ENCODE data around the gene RALA. TPM values are rescaled to one million over a fixed set of nuclear protein-coding genes. Genes with fewer than 3 reads are reported as not detected.

Gene RALA
- total and polyA plus RNA-seq, 2 experiments from 2014 or later: 43.5 to 231 TPM

GRCh38 chr7:39606352-39606751 is 17.0 kb upstream of the RALA start:
- ATAC-seq (no peak), DNase-seq (ENCODE audit: low spot score) (no peak)
- H3K27me3 Mint-ChIP-seq (ENCODE audit: insufficient read depth, low read depth, poor library complexity): peaks cover 7% of the 10 kb centered on the region
- no peak overlapping the region for H3K4me3 Mint-ChIP-seq
- no peaks in the 10 kb centered on the region for H3K36me3 ChIP-seq (ENCODE audit: insufficient read depth)
- H3K27ac ChIP-seq (ENCODE audit: low read depth): no peak overlapping the region
- peaks cover 18% of the 10 kb centered on the region for H3K27me3 ChIP-seq (ENCODE audit: insufficient read depth)
- H3K27ac Mint-ChIP-seq: no peak overlapping the region
- H2AFZ ChIP-seq: no peak overlapping the region
- H4K20me1 ChIP-seq (replicated peaks; ENCODE audit: insufficient read depth): no peaks in the 10 kb centered on the region
- TF ChIP-seq REST (IDR thresholded peaks at IDR 0.05; ENCODE audit: unreplicated experiment) (no peak), POLR2AphosphoS5 (IDR thresholded peaks at IDR 0.05; ENCODE audit: low read depth) (no peak), CREB1 (CRISPR knock-in tag; IDR thresholded peaks at IDR 0.05; ENCODE audit: low read depth) (no peak), JUNB (IDR thresholded peaks at IDR 0.05; ENCODE audit: unreplicated experiment) (no peak), ZNF114 (CRISPR knock-in tag; IDR thresholded peaks at IDR 0.05) (no peak), ZNF331 (CRISPR knock-in tag; IDR thresholded peaks at IDR 0.05; ENCODE audit: low read depth) (no peak), NANOG (IDR thresholded peaks at IDR 0.05; ENCODE audit: borderline replicate concordance) (no peak), EZH2 (IDR thresholded peaks at IDR 0.05; ENCODE audit: low read depth, unreplicated experiment) (no peak), ETS1 (IDR thresholded peaks at IDR 0.05) (no peak), CTCF (conservative IDR thresholded peaks at IDR 0.05; ENCODE audit: low read depth in 2 of 2) (no peak), EZH2phosphoT487 (IDR thresholded peaks at IDR 0.05; ENCODE audit: unreplicated experiment) (no peak)
- no peak overlapping the region for H3K4me2 ChIP-seq
- no peaks in the 10 kb centered on the region for H3K36me3 Mint-ChIP-seq (ENCODE audit: low read depth)
- H3K4me1 Mint-ChIP-seq: peaks cover 12% of the 10 kb centered on the region; the same call in 2 of the 3 replicates
- H3K79me2 ChIP-seq (replicated peaks; ENCODE audit: insufficient read depth): no peaks in the 10 kb centered on the region
- no peaks in the 10 kb centered on the region for H3F3A ChIP-seq (replicated peaks; ENCODE audit: low read depth)
- H3K4me3 ChIP-seq: no peak overlapping the region
- 0 out of 2 replicates have a peak, but pooled peaks cover 3% of the 10 kb centered on the region for H3K9me2 ChIP-seq (ENCODE audit: insufficient read depth)
- no peaks in the 10 kb centered on the region for H3K9me3 Mint-ChIP-seq
- H3K4me1 ChIP-seq (ENCODE audit: insufficient read depth): no peaks in the 10 kb centered on the region; the same call in none of the 2 replicates

Data from GM23338 (cell line).